NCI-H146 treated with DMSO at 0.1 percent for 48 hours (cell line): Measurements from ENCODE around the gene SPNS3.
A peak's percentile ranks its signal among the peaks of the same experiment; 100 is the strongest.

Experiments used
- DNase-seq: peaks from one replicate; lab custom pipeline; 2025; ENCODE audit not compliant: unreplicated experiment; lab: John Stamatoyannopoulos, UW

The SPNS3 gene

GRCh38 chr17:4487820-4488716, 54.3 kb downstream of the SPNS3 start:
- DNase-seq: no peak

GRCh38 chr17:4488989-4489595, 55.4 kb downstream of the SPNS3 start:
- no peak for DNase-seq

- DNase-seq: no peak
These were observed 56.4 kb downstream of the SPNS3 start for GRCh38 chr17:4490109-4490591.

- DNase-seq: no peak
These were observed 56.9 kb downstream of the SPNS3 start for GRCh38 chr17:4490637-4491061.

DNA sequence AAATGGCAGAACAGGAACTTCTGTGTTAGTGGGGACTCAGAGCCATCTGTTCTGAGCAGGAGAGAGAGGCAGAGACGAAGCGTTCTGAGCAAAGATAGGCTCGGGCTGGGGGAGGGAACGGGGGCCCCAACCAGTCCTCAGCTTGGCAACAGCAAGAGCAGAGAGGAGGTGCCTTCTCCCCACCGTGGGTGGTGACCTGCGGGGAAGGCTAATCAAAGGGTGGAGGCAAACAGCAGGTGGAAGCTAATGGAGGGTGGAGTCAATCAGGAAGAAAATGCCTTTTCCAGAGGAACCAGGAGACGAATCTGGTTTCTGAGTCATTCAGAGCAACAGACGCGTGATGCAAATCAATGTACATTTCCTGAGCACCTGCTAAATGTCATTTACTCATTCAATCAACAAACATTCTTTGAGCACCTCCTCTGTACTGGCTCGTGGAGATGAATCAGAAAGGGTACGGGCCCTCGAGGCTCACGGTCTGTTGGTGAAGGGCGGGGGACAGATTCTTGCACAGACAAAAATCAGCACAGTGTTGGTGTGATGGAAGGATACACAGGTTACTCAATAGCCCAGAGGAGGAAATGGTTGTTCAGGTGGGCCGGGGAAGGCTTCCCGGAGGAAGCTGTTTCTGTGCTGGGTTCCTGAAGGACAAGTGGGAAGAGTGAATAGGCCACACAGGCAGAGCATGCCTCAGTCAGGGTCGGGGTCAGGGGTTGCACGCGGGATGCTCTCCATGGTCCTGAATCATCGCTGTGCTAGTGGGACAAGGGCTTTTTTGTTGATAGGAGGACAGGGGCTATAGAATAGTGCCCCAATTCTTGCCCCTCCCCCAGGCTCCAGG, 59.2 kb downstream of the SPNS3 start:
- DNase-seq: peak; percentile 63

GRCh38 chr17:4497101-4497824, 63.5 kb downstream of the SPNS3 start:
- no peak for DNase-seq

DNA sequence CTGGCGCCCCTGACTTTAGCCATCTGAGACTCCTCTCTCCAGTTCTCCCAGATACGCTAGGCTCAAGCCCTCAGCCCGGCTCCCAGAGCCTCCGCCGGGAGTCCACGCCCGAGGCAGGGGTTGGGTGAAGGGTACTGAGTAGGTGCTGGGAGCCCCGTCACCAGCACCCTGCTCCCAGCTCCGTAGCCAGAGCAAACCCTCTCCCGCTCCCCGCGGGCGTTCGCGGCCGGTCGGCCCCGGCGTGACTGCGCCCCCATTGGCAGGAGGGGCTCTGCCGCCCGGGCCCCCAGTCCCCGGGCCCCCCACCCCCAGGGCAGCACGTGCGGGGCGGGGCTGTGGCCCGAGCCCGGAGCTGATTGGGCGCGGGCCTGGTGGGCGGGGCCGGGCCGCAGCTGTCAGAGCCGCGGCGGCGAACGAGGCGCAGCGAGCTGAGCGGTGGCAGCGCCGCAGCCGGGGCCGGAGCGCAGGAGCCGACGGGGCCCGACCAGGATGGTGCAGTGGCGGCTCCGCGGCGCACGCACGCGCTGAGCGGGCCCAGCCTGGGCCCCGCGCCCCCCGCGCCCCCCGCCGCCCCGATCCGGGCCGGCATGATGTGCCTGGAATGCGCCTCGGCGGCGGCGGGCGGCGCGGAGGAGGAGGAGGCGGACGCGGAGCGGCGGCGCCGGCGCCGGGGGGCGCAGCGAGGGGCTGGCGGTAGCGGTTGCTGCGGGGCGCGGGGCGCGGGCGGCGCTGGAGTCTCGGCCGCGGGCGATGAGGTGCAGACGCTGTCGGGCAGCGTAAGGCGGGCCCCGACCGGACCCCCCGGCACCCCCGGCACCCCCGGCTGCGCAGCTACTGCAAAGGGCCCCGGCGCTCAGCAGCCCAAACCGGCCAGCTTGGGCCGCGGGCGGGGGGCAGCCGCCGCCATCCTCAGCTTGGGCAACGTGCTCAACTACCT, 65.0 kb downstream of the SPNS3 start, which contains the start of gene SPNS2:
SPNS2 (plus strand) TSS at position 421 of the 937 bp plus-strand sequence; CDS start at position 588, 167 bp downstream.
- peak; percentile 34 for DNase-seq

GRCh38 chr17:4499431-4500190, 65.9 kb downstream of the SPNS3 start:
- DNase-seq: no peak

- no peak for DNase-seq
These were observed 66.4 kb downstream of the SPNS3 start for GRCh38 chr17:4500191-4500571.

DNA sequence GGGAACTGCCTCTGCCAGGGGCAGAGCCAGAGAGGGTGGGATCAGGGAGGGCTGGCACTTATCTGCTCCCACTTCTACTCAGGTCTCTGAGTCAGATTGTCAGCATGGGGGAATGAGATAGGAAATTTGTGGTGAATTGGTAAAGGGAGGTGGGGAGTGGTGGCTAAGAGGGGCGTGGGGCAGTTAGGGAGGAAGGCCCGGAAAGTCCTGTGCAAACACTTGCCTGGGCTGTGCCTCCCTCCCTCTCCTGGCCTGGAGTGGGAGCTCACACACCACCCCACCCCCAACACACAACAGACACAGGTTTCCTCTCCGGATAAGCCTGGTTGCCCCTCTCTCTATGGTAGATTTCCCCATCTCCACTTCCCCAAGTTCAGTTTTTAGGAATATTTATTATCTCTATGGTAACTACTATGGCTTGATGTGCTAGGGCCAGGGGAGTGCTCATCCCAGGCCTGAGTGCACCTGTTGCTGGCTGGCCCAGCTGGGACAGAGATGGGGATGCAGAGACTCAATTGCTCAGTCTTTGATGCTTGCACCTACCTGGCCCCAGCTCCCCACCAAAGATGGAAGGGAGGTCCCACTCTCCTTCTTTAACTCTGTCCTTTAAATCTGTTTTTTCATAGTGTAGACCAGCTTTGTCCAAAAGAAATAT, 67.7 kb downstream of the SPNS3 start:
- no peak for DNase-seq

DNA sequence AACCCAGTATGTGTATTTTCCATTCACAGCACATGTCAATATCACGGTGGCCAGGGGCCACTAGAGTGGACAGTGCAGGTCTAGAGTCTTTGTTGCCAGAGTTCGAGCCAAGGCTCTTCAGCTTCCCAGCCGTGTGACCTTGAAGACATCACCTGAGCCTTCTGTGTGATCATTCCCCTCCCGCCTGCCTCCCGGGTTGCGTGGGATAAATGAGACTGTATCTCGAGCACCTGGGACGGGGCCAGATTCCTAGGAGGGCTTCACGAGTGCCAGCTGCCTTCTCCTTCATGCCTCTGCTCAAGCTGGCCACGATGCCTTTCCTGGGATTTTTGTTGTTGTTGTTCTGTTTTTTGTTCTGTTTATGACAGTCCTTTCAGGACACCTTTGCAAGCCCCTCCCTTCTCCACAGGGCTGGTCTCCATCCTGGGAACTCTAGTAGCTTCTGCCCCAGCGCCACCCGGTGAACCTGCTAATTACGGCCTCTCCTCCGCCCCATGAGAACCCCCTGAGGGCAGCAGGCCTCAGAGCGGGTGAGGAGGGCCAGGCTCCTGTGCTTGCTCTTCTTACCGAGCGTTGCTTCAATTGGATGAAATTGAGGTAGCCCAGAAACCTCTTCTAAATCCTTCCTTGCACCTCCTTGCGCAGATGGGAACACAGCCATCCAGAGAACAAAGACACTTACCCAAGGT, 68.9 kb downstream of the SPNS3 start:
- DNase-seq: no peak

- DNase-seq: no peak
These were observed 69.7 kb downstream of the SPNS3 start for GRCh38 chr17:4503283-4504025.

GRCh38 chr17:4504188-4504587, 70.4 kb downstream of the SPNS3 start:
- DNase-seq: no peak

DNA sequence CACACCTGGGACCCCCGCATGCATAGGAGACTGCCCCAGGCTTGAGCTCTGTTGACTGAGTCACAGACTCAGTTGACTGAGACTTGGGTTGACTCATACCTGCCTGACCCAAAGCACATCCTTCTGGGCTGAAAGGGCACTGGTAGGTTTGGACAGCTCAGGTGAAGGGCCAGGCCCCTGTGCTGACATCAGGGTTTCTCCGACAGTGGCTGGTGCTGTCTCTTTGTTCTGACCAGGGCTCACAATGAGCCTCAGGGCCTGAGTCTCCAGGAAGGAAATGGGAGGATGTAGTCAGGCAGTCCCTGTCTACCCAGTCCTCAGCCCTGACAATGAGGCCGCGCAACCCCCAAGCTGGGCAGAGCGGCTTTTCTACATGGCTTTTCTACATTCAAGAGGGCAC, 71.4 kb downstream of the SPNS3 start:
- DNase-seq: no peak

GRCh38 chr17:4506175-4506813, 72.6 kb downstream of the SPNS3 start:
- DNase-seq: no peak

- DNase-seq: no peak
These were observed 73.2 kb downstream of the SPNS3 start for GRCh38 chr17:4506892-4507291.
